A673 (cell line): ENCODE data around the gene TMEM223. TPM values are rescaled to one million over a fixed set of nuclear protein-coding genes. Genes with fewer than 3 reads are reported as not detected.

ENCODE experiments used
- BruUV-seq: library from RNA; stranded (reverse); fragments of 400-500 nt; replicated peaks from 2 replicates; lab custom pipeline; 2021; lab: Mats Ljungman, UMichigan
- CTCF ChIA-PET: fragments of 300-600 bp; sonication (Branson Sonifier 250); formaldehyde crosslinking; loops from one replicate; lab custom pipeline; 2022; ENCODE audit warnings: antibody characterized with exemption; lab: Charles Lee
- POLR2A ChIA-PET: fragments of 300-600 bp; sonication (Branson Sonifier 250); formaldehyde crosslinking; loops from one replicate; lab custom pipeline; 2022; ENCODE audit warnings: antibody characterized with exemption; ENCODE audit not compliant: low non-redundant PET; lab: Charles Lee
- DNase-seq: peaks from one replicate; pipeline ENCODE4 v3.0.0-alpha.2; 2015; ENCODE audit warnings: low spot score
- H3K27ac ChIP-seq: fragments of 200-600 bp; sonication (generic); 2 replicates; pipeline ENCODE4 v1.5.1; 2016; ENCODE audit warnings: mixed run types, low read depth, mild to moderate bottlenecking, mixed read lengths, antibody characterized with exemption, low read length; ENCODE audit not compliant: poor library complexity, severe bottlenecking
- H3K27me3 ChIP-seq: fragments of 200-600 bp; sonication (generic); replicated peaks from 2 replicates; pipeline ENCODE4 v1.6.1; 2017; ENCODE audit warnings: mixed run types, low read depth, mild to moderate bottlenecking, mixed read lengths, antibody characterized with exemption, low read length; ENCODE audit not compliant: insufficient read depth, poor library complexity
- H3K36me3 ChIP-seq: fragments of 200-600 bp; sonication (generic); 2 replicates; pipeline ENCODE4 v1.6.1; 2016; ENCODE audit warnings: mixed run types, mild to moderate bottlenecking, mixed read lengths, antibody characterized with exemption, low read length; ENCODE audit not compliant: insufficient read depth, poor library complexity, severe bottlenecking
- H3K4me1 ChIP-seq: fragments of 200-600 bp; sonication (generic); 2 replicates; pipeline ENCODE4 v1.6.1; 2017; ENCODE audit warnings: mixed run types, mild to moderate bottlenecking, mixed read lengths, antibody characterized with exemption, low read length; ENCODE audit not compliant: insufficient read depth, poor library complexity, severe bottlenecking
- H3K4me3 ChIP-seq: fragments of 200-600 bp; sonication (generic); 2 replicates; pipeline ENCODE4 v1.5.1; 2016; ENCODE audit warnings: low read depth, mixed run types, mild to moderate bottlenecking, mixed read lengths, low read length; ENCODE audit not compliant: poor library complexity, severe bottlenecking
- H3K9me3 ChIP-seq: fragments of 200-600 bp; sonication (generic); 2 replicates; pipeline ENCODE4 v1.6.1; 2016; ENCODE audit warnings: mixed run types, low read depth, mild to moderate bottlenecking, mixed read lengths, antibody characterized with exemption, low read length; ENCODE audit not compliant: poor library complexity, severe bottlenecking
- CTCF ChIP-seq: fragments of 300-800, 200-600 bp; sonication (generic); conservative IDR thresholded peaks from 2 replicates; pipeline ENCODE4 v1.5.1; 2017; ENCODE audit warnings: low read depth, mild to moderate bottlenecking, antibody characterized with exemption, low read length, moderate library complexity, mixed read lengths
- EZH2 ChIP-seq: fragments of 200-600 bp; sonication (generic); IDR thresholded peaks from 2 replicates; pipeline ENCODE4 v1.6.1; 2017; ENCODE audit warnings: borderline replicate concordance, low read depth, mild to moderate bottlenecking, mixed read lengths, antibody characterized with exemption, low read length; ENCODE audit not compliant: poor library complexity, severe bottlenecking
- intact Hi-C: fragments of 100-400 bp; cut with micrococcal nuclease; formaldehyde crosslinking; loops from one replicate; pipeline ENCODE4 v1.10.0; 2022; ENCODE audit not compliant: unreplicated experiment
- total RNA-seq: library from RNA; stranded (reverse); gene quantifications from 2 replicates; pipeline ENCODE4 v1.2.3, GENCODE V29; 2021

The TMEM223 gene
- total RNA-seq, 1 experiment from 2014 or later = 29.3 TPM

- intact Hi-C loops = no loop called here
- no peaks in the 10 kb centered on the region for H3K9me3 ChIP-seq
- H3K4me1 ChIP-seq = peaks cover 9% of the 10 kb centered on the region
- no peak for DNase-seq
- no peaks in the 10 kb centered on the region for H3K27me3 ChIP-seq
- no peak overlapping the region for H3K27ac ChIP-seq
- no TSS peak for BruUV-seq
- TF ChIP-seq EZH2 (no peak), CTCF (no peak)
- H3K4me3 ChIP-seq = no peak overlapping the region
- peaks cover 44% of the 10 kb centered on the region for H3K36me3 ChIP-seq
- POLR2A ChIA-PET = interaction anchor here (0.6 kb wide), 1 partner anchor 41 kb away, joined by 3 read pairs; no protein-coding TSS in a partner anchor
- CTCF ChIA-PET = no interaction called here
These were observed 16.2 kb downstream of the TMEM223 start for GRCh38 chr11:62775646-62776045.

- Histone ChIP-seq H3K4me3 (no peak overlapping the region), H3K27ac (no peak overlapping the region), H3K9me3 (no peaks in the 10 kb centered on the region), H3K27me3 (no peaks in the 10 kb centered on the region), H3K36me3 (peaks cover 36% of the 10 kb centered on the region), H3K4me1 (peaks cover 21% of the 10 kb centered on the region)
- POLR2A ChIA-PET = no interaction called here
- no peak for DNase-seq
- intact Hi-C loops = loop anchor here (5.0 kb wide), 1 partner anchor 47 kb away; the partner anchor contains the start of genes HNRNPUL2 and TTC9C
- BruUV-seq = no TSS peak
- CTCF ChIA-PET = interaction anchor here (0.7 kb wide), 1 partner anchor 69 kb away, joined by 7 read pairs; no protein-coding TSS in a partner anchor
- TF ChIP-seq EZH2 (no peak), CTCF (no peak)
These were observed 17.4 kb downstream of the TMEM223 start for GRCh38 chr11:62774407-62774806.

GRCh38 chr11:62771144-62772021, 20.4 kb downstream of the TMEM223 start, which contains the start of gene TAF6L:
TAF6L (plus strand) TSS chr11:62771396; CDS start chr11:62775784, 4,388 bp downstream.
- peak; percentile 100 for DNase-seq
- BruUV-seq = TSS peak; percentile 68
- Histone ChIP-seq H3K27ac (peak within 1 kb of the TSS; percentile 89), H3K4me1 (peaks cover 21% of the 10 kb centered on the region), H3K4me3 (peak within 1 kb of the TSS; percentile 70), H3K9me3 (no peaks in the 10 kb centered on the region), H3K27me3 (no peaks in the 10 kb centered on the region), H3K36me3 (peaks cover 21% of the 10 kb centered on the region)
- CTCF ChIA-PET = interaction anchor here (0.6 to 1.4 kb wide), 5 partner anchors 15 to 113 kb away, joined by 3 to 9 read pairs (median 4); partner anchors contain the start of genes STX5 and ZBTB3
- TF ChIP-seq EZH2 (no peak), CTCF (no peak)
- intact Hi-C loops = loop anchor here (5.0 kb wide), 1 partner anchor 44 kb away; the partner anchor contains the start of genes HNRNPUL2 and TTC9C
- POLR2A ChIA-PET = interaction anchor here (0.5 to 1.2 kb wide), 6 partner anchors 10 to 229 kb away, joined by 3 to 7 read pairs (median 4); partner anchors contain the start of genes POLR2G and ZBTB3
